H1 (cell line): ENCODE data around the gene CD200. TPM values are rescaled to one million over a fixed set of nuclear protein-coding genes. Genes with fewer than 3 reads are reported as not detected.
A peak's percentile ranks its signal among the peaks of the same experiment; 100 is the strongest.

Experiments
- CTCF ChIA-PET: fragments of 300-600 bp; sonication (Branson Sonifier 250); formaldehyde crosslinking; loops from one replicate; lab custom pipeline; 2021; ENCODE audit not compliant: partially characterized antibody; lab: Charles Lee
- POLR2A ChIA-PET: fragments of 300-600 bp; sonication (Branson Sonifier 250); formaldehyde crosslinking; loops from one replicate; lab custom pipeline; 2021; ENCODE audit warnings: inconsistent platforms; ENCODE audit not compliant: partially characterized antibody; lab: Charles Lee
- DNase-seq, 2 experiments: peaks; one replicate each; pipeline versions ENCODE4 v3.0.0 to v3.0.0-alpha.2; 2010 to 2022; ENCODE audit warnings: low spot score in 2 of 2, low read depth in 1 of 2, mixed read lengths in 1 of 2
- FAIRE-seq: peaks from 2 replicates; lab custom pipeline; 2011; peaks lifted over from hg19 to GRCh38; lab: Jason Lieb, UNC
- H2AFZ ChIP-seq: 2 replicates; pipeline ENCODE4 v1.8.1; 2012; ENCODE audit warnings: low read length, inconsistent platforms
- H2AK5ac ChIP-seq: 2 replicates; pipeline ENCODE4 v1.6.1; 2013; ENCODE audit warnings: low read depth, low read length
- H2BK120ac ChIP-seq: replicated peaks from 2 replicates; pipeline ENCODE3; 2013; ENCODE audit warnings: low read depth, low read length, inconsistent platforms
- H2BK12ac ChIP-seq: 2 replicates; pipeline ENCODE4 v1.6.1; 2013; ENCODE audit warnings: low read depth, low read length
- H2BK15ac ChIP-seq: 2 replicates; pipeline ENCODE4 v1.6.1; 2013; ENCODE audit warnings: low read length
- H2BK20ac ChIP-seq: 2 replicates; pipeline ENCODE4 v1.6.1; 2013; ENCODE audit warnings: low read length
- H2BK5ac ChIP-seq: 2 replicates; pipeline ENCODE4 v1.6.1; 2013; ENCODE audit warnings: low read depth, low read length
- H3K14ac ChIP-seq: 2 replicates; pipeline ENCODE4 v1.6.1; 2013; ENCODE audit warnings: inconsistent platforms; ENCODE audit not compliant: insufficient read length
- H3K18ac ChIP-seq: 2 replicates; pipeline ENCODE4 v1.6.1; 2013; ENCODE audit warnings: low read length; ENCODE audit errors: extremely low read depth
- H3K23ac ChIP-seq: 2 replicates; pipeline ENCODE4 v1.6.1; 2013; ENCODE audit warnings: inconsistent platforms; ENCODE audit not compliant: insufficient read length
- H3K23me2 ChIP-seq: 2 replicates; pipeline ENCODE4 v1.6.1; 2013; ENCODE audit warnings: low read depth, low read length
- H3K27ac ChIP-seq: 2 replicates; pipeline ENCODE4 v1.6.1; 2011; ENCODE audit warnings: low read depth, low read length, inconsistent platforms
- H3K27me3 ChIP-seq, 4 experiments: replicated peaks in 1 of 4; 1 replicate in 1 of 4; 2 replicates in 3 of 4; pipeline versions ENCODE4 v1.6.1 to v1.8.1; 2011 to 2013; ENCODE audit warnings: low read length in 3 of 4, mild to moderate bottlenecking in 3 of 4, inconsistent platforms in 2 of 4, mixed read lengths in 2 of 4, moderate library complexity in 1 of 4; ENCODE audit not compliant: control insufficient read depth in 3 of 4, insufficient read depth in 3 of 4; ENCODE audit errors: extremely low read depth in 1 of 4
- H3K36me3 ChIP-seq, 4 experiments: 2 replicates each; pipeline versions ENCODE4 v1.6.1 to v1.8.1; 2011 to 2013; ENCODE audit warnings: mild to moderate bottlenecking in 4 of 4, low read length in 3 of 4, moderate library complexity in 2 of 4, control low read depth in 1 of 4, inconsistent platforms in 1 of 4; ENCODE audit not compliant: insufficient read depth in 4 of 4, control insufficient read depth in 2 of 4
- H3K4ac ChIP-seq: replicated peaks from 2 replicates; pipeline ENCODE3; 2013; ENCODE audit warnings: low read length, low read depth, mixed read lengths, inconsistent platforms; ENCODE audit not compliant: insufficient read length
- H3K4me1 ChIP-seq, 4 experiments: replicated peaks in 1 of 4; 1 replicate in 1 of 4; 2 replicates in 3 of 4; pipeline versions ENCODE4 v1.6.1 to v1.8.1; 2011 to 2013; ENCODE audit warnings: low read length in 3 of 4, inconsistent platforms in 2 of 4, mixed read lengths in 1 of 4; ENCODE audit not compliant: insufficient read depth in 4 of 4, control insufficient read depth in 3 of 4
- H3K4me2 ChIP-seq, 2 experiments: 2 replicates each; pipeline versions ENCODE4 v1.6.1 to v1.8.1; 2011 to 2013; ENCODE audit warnings: low read depth in 2 of 2, low read length in 2 of 2, control low read depth in 1 of 2, inconsistent platforms in 1 of 2, mild to moderate bottlenecking in 1 of 2; ENCODE audit not compliant: insufficient read depth in 1 of 2
- H3K4me3 ChIP-seq, 4 experiments: fragments of 200-600, 300-600 bp in 1 of 4; sonication (generic), shearing (Covaris generic), sonication (Bioruptor Twin) in 1 of 4; 2 replicates each; pipeline versions ENCODE4 v1.5.1 to v1.8.1; 2011 to 2016; ENCODE audit warnings: low read length in 4 of 4, low read depth in 3 of 4, control low read depth in 2 of 4, inconsistent platforms in 2 of 4, mild to moderate bottlenecking in 2 of 4, mixed read lengths in 1 of 4, moderate library complexity in 1 of 4; ENCODE audit not compliant: insufficient read depth in 2 of 4; ENCODE audit errors: extremely low read depth in 1 of 4
- H3K56ac ChIP-seq: replicated peaks from 2 replicates; pipeline ENCODE3; 2013; ENCODE audit warnings: low read depth, mild to moderate bottlenecking, mixed read lengths, low read length, inconsistent platforms; ENCODE audit not compliant: insufficient read length
- H3K79me1 ChIP-seq: 2 replicates; pipeline ENCODE4 v1.6.1; 2013; ENCODE audit warnings: low read depth, low read length, control low read depth
- H3K79me2 ChIP-seq, 2 experiments: 2 replicates each; pipeline versions ENCODE4 v1.6.1 to v1.8.1; 2012 to 2013; ENCODE audit warnings: low read length in 2 of 2, mild to moderate bottlenecking in 2 of 2, inconsistent platforms in 1 of 2; ENCODE audit not compliant: insufficient read depth in 2 of 2, control insufficient read depth in 1 of 2
- H3K9ac ChIP-seq, 4 experiments: replicated peaks in 1 of 4; 1 replicate in 1 of 4; 2 replicates in 3 of 4; pipeline versions ENCODE4 v1.6.1 to v1.8.1; 2011 to 2013; ENCODE audit warnings: low read depth in 3 of 4, low read length in 3 of 4, control low read depth in 2 of 4, mild to moderate bottlenecking in 2 of 4, moderate library complexity in 2 of 4, inconsistent platforms in 1 of 4; ENCODE audit errors: extremely low read depth in 1 of 4
- H3K9me3 ChIP-seq, 2 experiments: 2 replicates each; pipeline versions ENCODE4 v1.6.1 to v1.8.1; 2012 to 2013; ENCODE audit warnings: mild to moderate bottlenecking in 2 of 2, moderate library complexity in 2 of 2, control low read depth in 1 of 2, inconsistent platforms in 1 of 2, low read depth in 1 of 2, low read length in 1 of 2, mixed read lengths in 1 of 2; ENCODE audit not compliant: insufficient read depth in 2 of 2
- H4K20me1 ChIP-seq, 2 experiments: replicated peaks in 1 of 2; 2 replicates each; pipeline versions ENCODE3 to v1.8.1; 2011 to 2013; ENCODE audit warnings: inconsistent platforms in 2 of 2, low read length in 2 of 2, mild to moderate bottlenecking in 1 of 2; ENCODE audit not compliant: insufficient read depth in 2 of 2, control insufficient read depth in 1 of 2
- H4K5ac ChIP-seq: 2 replicates; pipeline ENCODE4 v1.6.1; 2013; ENCODE audit warnings: low read length, low read depth, mixed read lengths, inconsistent platforms; ENCODE audit not compliant: insufficient read length
- H4K8ac ChIP-seq: 2 replicates; pipeline ENCODE4 v1.8.0; 2013; ENCODE audit warnings: mild to moderate bottlenecking, moderate library complexity, low read length, inconsistent platforms; ENCODE audit not compliant: insufficient read depth; ENCODE audit errors: extremely low read depth
- H4K91ac ChIP-seq: replicated peaks from 2 replicates; pipeline ENCODE3; 2013; ENCODE audit warnings: low read length, mixed read lengths, inconsistent platforms; ENCODE audit not compliant: insufficient read length
- CBX5 ChIP-seq: fragments of 300-800, 300-1000 bp; sonication (generic); IDR thresholded peaks from 2 replicates; pipeline ENCODE4 v1.7.1; 2016; ENCODE audit warnings: antibody characterized with exemption, low read length, low read depth
- CHD1 ChIP-seq: IDR thresholded peaks from 2 replicates; pipeline ENCODE4 v1.6.1; 2012; ENCODE audit warnings: low read depth, low read length, improper control_type of control experiment
- CHD2 ChIP-seq: IDR thresholded peaks from 2 replicates; pipeline ENCODE4 v1.6.1; 2012; ENCODE audit warnings: low read length, improper control_type of control experiment
- FOSL1 ChIP-seq: IDR thresholded peaks from 2 replicates; pipeline ENCODE4 v1.6.1; 2011; ENCODE audit warnings: mild to moderate bottlenecking, low read depth, low read length, moderate library complexity; ENCODE audit not compliant: insufficient read depth
- HDAC2 ChIP-seq, 2 experiments: fragments of 300-600 bp in 1 of 2; sonication (generic) in 1 of 2; IDR thresholded peaks; 2 replicates each; pipeline ENCODE4 v1.6.1; 2011 to 2012; ENCODE audit warnings: low read depth in 2 of 2, low read length in 2 of 2, mild to moderate bottlenecking in 2 of 2, moderate library complexity in 2 of 2, borderline replicate concordance in 1 of 2, inconsistent platforms in 1 of 2
- MAFK ChIP-seq: IDR thresholded peaks from 2 replicates; pipeline ENCODE4 v1.6.1; 2012; ENCODE audit warnings: low read depth, mild to moderate bottlenecking, improper control_type of control experiment, low read length
- NANOG ChIP-seq: IDR thresholded peaks from 2 replicates; pipeline ENCODE4 v1.6.1; 2011; ENCODE audit warnings: low read length, low read depth, mild to moderate bottlenecking, inconsistent platforms; ENCODE audit not compliant: insufficient read depth, poor library complexity, severe bottlenecking
- RBBP5 ChIP-seq: IDR thresholded peaks from 2 replicates; pipeline ENCODE4 v1.7.1; 2012; ENCODE audit warnings: low read depth, mild to moderate bottlenecking, inconsistent platforms, low read length, moderate library complexity, borderline replicate concordance
- SIX5 ChIP-seq: IDR thresholded peaks from 2 replicates; pipeline ENCODE4 v1.6.1; 2011; ENCODE audit warnings: mild to moderate bottlenecking, low read depth, low read length
- SP2 ChIP-seq: IDR thresholded peaks from 2 replicates; pipeline ENCODE4 v1.6.1; 2012; ENCODE audit warnings: mild to moderate bottlenecking, low read length, inconsistent platforms
- SUZ12 ChIP-seq: fragments of 200-600 bp; sonication (generic); IDR thresholded peaks from 2 replicates; pipeline ENCODE4 v1.6.1; 2012; ENCODE audit warnings: mild to moderate bottlenecking, inconsistent platforms, low read length, moderate library complexity, mixed read lengths
- TAF1 ChIP-seq: IDR thresholded peaks from 2 replicates; pipeline ENCODE4 v1.6.1; 2011; ENCODE audit warnings: mild to moderate bottlenecking, low read depth, low read length
- ZNF274 ChIP-seq: IDR thresholded peaks from 2 replicates; pipeline ENCODE4 v1.7.0; 2012; ENCODE audit warnings: low read length, borderline replicate concordance; ENCODE audit errors: extremely low read depth
- WGBS, 2 experiments: shearing (Covaris generic) in 1 of 2; methylation state at CpG; one replicate each; pipeline versions ENCODE4 v1.1.6 to v1.1.7; 2013 to 2015; ENCODE audit warnings: low lambda C conversion rate in 2 of 2, mixed read lengths in 2 of 2, inconsistent platforms in 1 of 2, low coverage in 1 of 2, missing lambda C conversion rate in 1 of 2; ENCODE audit not compliant: insufficient replicate concordance in 2 of 2, insufficient coverage in 1 of 2, insufficient read length in 1 of 2; ENCODE audit errors: extremely low coverage in 1 of 2, missing lambda C conversion rate in 1 of 2; 5-methylcytosine and 5-hydroxymethylcytosine counted together
- polyA plus RNA-seq, 7 experiments: library from polyadenylated mRNA; depleted of rRNA in 3 of 7; stranded (reverse) in 5 of 7; unstranded in 2 of 7; fragments of >200 nt in 5 of 7; fragments of 200-250 nt in 2 of 7; gene quantifications; 1 replicate in 5 of 7; 2 replicates in 1 of 7; 4 replicates in 1 of 7; pipeline versions ENCODE4 v1.2.1 to v1.2.3, GENCODE V29; 2011 to 2013; ENCODE audit warnings: missing spikeins in 2 of 7, mixed read lengths in 2 of 7
- total RNA-seq: library from RNA; stranded (reverse); fragmentation: NEBNext Ultra II Directional; extraction: Animal tissue kit (Norgen Biotek cat#: 25700); gene quantifications from 2 replicates; pipeline ENCODE4 v1.2.1, GENCODE V29; 2021

The CD200 gene
- total and polyA plus RNA-seq, 2 of the 8 experiments (the other 6 are each of a cell fraction or from before 2014, with no cell fraction given) = 45.8 to 50.2 TPM

DNA sequence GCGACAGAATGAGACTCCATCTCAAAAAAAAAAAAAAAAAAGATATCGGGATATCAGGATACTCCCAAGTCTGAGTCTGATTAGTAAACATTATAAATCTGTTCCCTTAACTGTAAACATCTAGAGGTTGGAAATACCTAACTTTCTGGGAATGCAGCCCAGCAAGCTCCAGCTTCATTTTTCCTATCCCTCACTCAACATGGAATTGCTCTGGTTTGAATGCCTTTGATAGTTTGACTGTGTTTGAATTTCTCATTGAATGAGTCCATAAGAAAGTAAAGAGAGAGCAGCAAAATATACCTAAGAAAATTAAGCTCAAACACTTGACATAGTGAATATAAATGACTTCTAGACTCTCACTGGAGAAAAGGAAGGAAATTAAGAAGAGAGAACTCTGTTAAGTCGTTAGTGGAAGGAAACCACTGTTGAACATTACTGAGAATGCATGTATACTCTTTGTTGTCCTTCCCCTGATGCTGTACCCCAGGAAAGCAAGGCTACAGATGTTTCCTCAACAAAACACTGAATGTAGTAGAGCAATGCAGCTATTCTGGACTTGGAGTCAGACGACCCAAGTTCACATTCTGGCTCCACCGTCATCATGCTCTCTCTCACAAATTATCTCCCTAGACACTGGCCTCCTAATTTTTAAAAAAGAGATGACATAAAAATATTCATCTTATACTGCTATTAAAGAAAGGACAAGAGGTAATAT lies 62.4 kb downstream of the CD200 start:
- WGBS, 2 experiments = 90% methylated on average over 4 of the region's 5 CpGs; no CpG with 5 or more reads in 1 of the 2 experiments
- H2AFZ ChIP-seq = no peak overlapping the region
- TF ChIP-seq FOSL1 (no peak), MAFK (no peak), NANOG (no peak), SP2 (no peak), SIX5 (no peak), SUZ12 (no peak), CHD1 (no peak), ZNF274 (no peak), CBX5 (no peak), RBBP5 (no peak), HDAC2 (IDR thresholded peaks at IDR 0.05; ENCODE audit: borderline replicate concordance in 1 of 2, low read depth in 2 of 2, low read length in 2 of 2) (no peak), CHD2 (no peak), TAF1 (no peak)

More for the DNA sequence above, 62.4 kb downstream of the CD200 start:
- ChIA-PET CTCF (interaction anchor here (1.0 kb wide), 1 partner anchor 11 kb away, joined by 3 read pairs; no protein-coding TSS in a partner anchor), POLR2A (interaction anchor here (0.7 kb wide), 1 partner anchor 427 kb away, joined by 3 read pairs; no protein-coding TSS in a partner anchor)
- Histone ChIP-seq H3K56ac (no peak overlapping the region), H3K23ac (no peak overlapping the region), H3K9me3 (peaks cover 6 to 11% of the 10 kb centered on the region in 2 experiments; a peak in 3 of 4 replicates), H3K36me3 (peaks cover 0 to 3% (median 0%) of the 10 kb centered on the region in 4 experiments; a peak in 2 of 8 replicates), H3K27ac (no peak overlapping the region), H2BK120ac (no peak overlapping the region), H4K5ac (no peak overlapping the region), H3K79me1 (no peaks in the 10 kb centered on the region), H4K20me1 (no peaks in the 10 kb centered on the region), H2BK5ac (no peak overlapping the region; the same call in 1 of the 2 replicates), H3K18ac (no peak overlapping the region), H2BK12ac (no peak overlapping the region), H3K4me1 (peaks cover 4 to 22% (median 17%) of the 10 kb centered on the region in 4 experiments; a peak in 5 of 7 replicates), H3K4me3 (no peak overlapping the region), H3K23me2 (no peaks in the 10 kb centered on the region), H3K4me2 (no peak overlapping the region), H3K27me3 (no peaks in the 10 kb centered on the region), H3K79me2 (no peaks in the 10 kb centered on the region), H4K91ac (no peak overlapping the region), H2AK5ac (no peak overlapping the region; the same call in 1 of the 2 replicates), H3K14ac (no peak overlapping the region), H2BK15ac (no peak overlapping the region), H3K9ac (no peak overlapping the region), H3K4ac (no peak overlapping the region), H2BK20ac (0 out of 2 replicates have a peak overlapping the region, but pooled peaks have one; percentile 17), H4K8ac (no peak overlapping the region)
- DNase-seq (no peak), FAIRE-seq (no peak)
